HCT116 (cell line): ENCODE data around the gene TMEM164. TPM values are rescaled to one million over a fixed set of nuclear protein-coding genes. Genes with fewer than 3 reads are reported as not detected.

Experiments used
- ATAC-seq: fragments of 200-7000 bp; cut with Tn5 transposase; 2 replicates; pipeline ENCODE4 v1.9.1; 2020; ENCODE audit warnings: mild to moderate bottlenecking, moderate library complexity
- BruUV-seq: library from RNA; stranded (reverse); fragments of 400-500 nt; replicated peaks from 2 replicates; lab custom pipeline; 2021; lab: Mats Ljungman, UMichigan
- CTCF ChIA-PET: fragments of 300-600 bp; sonication (Branson Sonifier 250); formaldehyde crosslinking; loops from one replicate; lab custom pipeline; 2021; ENCODE audit warnings: antibody characterized with exemption; lab: Charles Lee
- POLR2A ChIA-PET: fragments of 300-600, 350-600 bp; sonication (Branson Sonifier 250); formaldehyde crosslinking; loops from one replicate; lab custom pipeline; 2021; ENCODE audit warnings: antibody characterized with exemption; lab: Charles Lee
- RAD21 ChIA-PET, 2 experiments: fragments of 300-600 bp; sonication (Branson Sonifier 250); formaldehyde crosslinking; loops; one replicate each; lab custom pipeline; 2023; ENCODE audit warnings: low total read pairs in 2 of 2; ENCODE audit not compliant: uncharacterized antibody in 2 of 2, unreplicated experiment in 2 of 2, low non-redundant PET in 1 of 2; lab: Charles Lee
- DNase-seq: peaks from one replicate; pipeline ENCODE4 v3.0.0-alpha.2; 2010; ENCODE audit warnings: low read depth, low spot score
- H2AFZ ChIP-seq: fragments of 200-600 bp; shearing (Covaris generic), sonication (generic); 2 replicates; pipeline ENCODE4 v1.6.1; 2017; ENCODE audit warnings: low read depth, mixed run types, mixed read lengths, antibody characterized with exemption, low read length; ENCODE audit not compliant: poor library complexity, severe bottlenecking
- H3K27ac ChIP-seq: 2 replicates; pipeline ENCODE4 v1.5.1; 2012; ENCODE audit warnings: low read depth, low read length
- H3K27me3 ChIP-seq: fragments of 200-600 bp; sonication (generic); 2 replicates; pipeline ENCODE4 v1.6.1; 2016; ENCODE audit warnings: mixed run types, low read length, mixed read lengths; ENCODE audit not compliant: insufficient read depth
- H3K36me3 ChIP-seq, 2 experiments: fragments of 200-500 bp in 1 of 2; fragments of 200-600 bp in 1 of 2; sonication (Bioruptor generic) in 1 of 2; sonication (generic) in 1 of 2; 2 replicates each; pipeline versions ENCODE4 v1.5.1 to v1.6.1; 2014 to 2016; ENCODE audit warnings: low read length in 2 of 2, inconsistent platforms in 1 of 2, mixed read lengths in 1 of 2, mixed run types in 1 of 2; ENCODE audit not compliant: insufficient read depth in 2 of 2, control insufficient read depth in 1 of 2
- H3K4me1 ChIP-seq, 2 experiments: fragments of 200-600 bp in 1 of 2; sonication (generic) in 1 of 2; 2 replicates each; pipeline versions ENCODE4 v1.5.1 to v1.6.1; 2012 to 2017; ENCODE audit warnings: low read length in 2 of 2, inconsistent platforms in 1 of 2, mild to moderate bottlenecking in 1 of 2, mixed read lengths in 1 of 2, mixed run types in 1 of 2, moderate library complexity in 1 of 2; ENCODE audit not compliant: insufficient read depth in 2 of 2, control insufficient read depth in 1 of 2
- H3K4me2 ChIP-seq: fragments of 200-600 bp; sonication (generic); 2 replicates; pipeline ENCODE4 v1.6.1; 2017; ENCODE audit warnings: mixed run types, low read length, mixed read lengths
- H3K4me3 ChIP-seq, 2 experiments: fragments of 200-600 bp in 1 of 2; sonication (generic) in 1 of 2; replicated peaks in 1 of 2; 2 replicates each; pipeline ENCODE4 v1.5.1; 2011 to 2016; ENCODE audit warnings: low read length in 2 of 2, control low read depth in 1 of 2, low read depth in 1 of 2, mild to moderate bottlenecking in 1 of 2, mixed read lengths in 1 of 2, mixed run types in 1 of 2
- H3K79me2 ChIP-seq: fragments of 200-600 bp; sonication (generic); 2 replicates; pipeline ENCODE4 v1.6.1; 2017; ENCODE audit warnings: mild to moderate bottlenecking, mixed run types, low read length, moderate library complexity, mixed read lengths; ENCODE audit not compliant: insufficient read depth
- H3K9ac ChIP-seq: fragments of 200-600 bp; sonication (generic); 2 replicates; pipeline ENCODE4 v1.6.1; 2016; ENCODE audit warnings: low read length, mixed read lengths
- H3K9me2 ChIP-seq: fragments of 200-600 bp; sonication (generic), shearing (Covaris generic); 2 replicates; pipeline ENCODE4 v1.6.1; 2017; ENCODE audit warnings: mixed run types, mild to moderate bottlenecking, moderate library complexity; ENCODE audit not compliant: insufficient read depth
- H3K9me3 ChIP-seq, 2 experiments: fragments of 200-500 bp in 1 of 2; fragments of 200-600 bp in 1 of 2; sonication (Bioruptor generic) in 1 of 2; sonication (generic) in 1 of 2; 2 replicates each; pipeline ENCODE4 v1.6.1; 2014 to 2017; ENCODE audit warnings: low read length in 2 of 2, mixed read lengths in 2 of 2, inconsistent platforms in 1 of 2, low read depth in 1 of 2, mild to moderate bottlenecking in 1 of 2, mixed run types in 1 of 2, moderate library complexity in 1 of 2; ENCODE audit not compliant: control insufficient read depth in 1 of 2, insufficient read depth in 1 of 2
- H4K20me1 ChIP-seq: fragments of 200-600 bp; sonication (generic), shearing (Covaris generic); 2 replicates; pipeline ENCODE4 v1.6.1; 2017; ENCODE audit warnings: mixed run types, mild to moderate bottlenecking, moderate library complexity; ENCODE audit not compliant: insufficient read depth
- CEBPB ChIP-seq: IDR thresholded peaks from 2 replicates; pipeline ENCODE4 v1.6.1; 2012; ENCODE audit warnings: low read depth
- CTCF ChIP-seq, 3 experiments: fragments of 200-600 bp in 1 of 3; sonication (generic) in 1 of 3; IDR thresholded peaks in 2 of 3; conservative IDR thresholded peaks in 1 of 3; 2 replicates each; pipeline ENCODE4 v1.5.1; 2012 to 2017; ENCODE audit warnings: low read depth in 2 of 3, low read length in 2 of 3, antibody characterized with exemption in 1 of 3, borderline replicate concordance in 1 of 3, control low read depth in 1 of 3, mild to moderate bottlenecking in 1 of 3, mixed read lengths in 1 of 3, mixed run types in 1 of 3, moderate library complexity in 1 of 3; ENCODE audit not compliant: insufficient read depth in 1 of 3
- JUND ChIP-seq: IDR thresholded peaks from 2 replicates; pipeline ENCODE4 v1.6.1; 2012
- POLR2AphosphoS5 ChIP-seq: IDR thresholded peaks from 2 replicates; pipeline ENCODE4 v1.6.1; 2011; ENCODE audit warnings: mild to moderate bottlenecking, low read depth, low read length, moderate library complexity
- RAD21 ChIP-seq: IDR thresholded peaks from 2 replicates; pipeline ENCODE4 v1.6.1; 2012; ENCODE audit warnings: low read depth, mild to moderate bottlenecking
- REST ChIP-seq: IDR thresholded peaks from 2 replicates; pipeline ENCODE4 v1.6.1; 2012; ENCODE audit warnings: low read depth
- SRF ChIP-seq: IDR thresholded peaks from 2 replicates; pipeline ENCODE4 v1.6.1; 2012; ENCODE audit warnings: low read depth
- intact Hi-C: fragments of 100-400 bp; cut with micrococcal nuclease; formaldehyde crosslinking; loops from 2 replicates; pipeline ENCODE4 v1.10.0; 2022
- total RNA-seq: library from RNA; stranded (reverse); gene quantifications from one replicate; pipeline ENCODE4 v1.2.1, GENCODE V29; 2021; ENCODE audit not compliant: unreplicated experiment

TMEM164 gene
- total RNA-seq, 1 experiment from 2014 or later, result 18.7 TPM

GRCh38 chrX:110156167-110156754 lies 153.3 kb downstream of the TMEM164 start:
- Histone ChIP-seq H3K9me3 (no peaks in the 10 kb centered on the region), H3K27me3 (no peaks in the 10 kb centered on the region), H3K4me1 (peaks cover 0 to 4% of the 10 kb centered on the region in 2 experiments; a peak in 1 of 4 replicates), H3K9ac (no peak overlapping the region), H2AFZ (no peak overlapping the region), H3K79me2 (no peaks in the 10 kb centered on the region), H3K9me2 (no peaks in the 10 kb centered on the region), H3K36me3 (no peaks in the 10 kb centered on the region), H3K4me3 (no peak overlapping the region), H3K27ac (no peak overlapping the region), H4K20me1 (no peaks in the 10 kb centered on the region), H3K4me2 (no peak overlapping the region)
- intact Hi-C loops, result no loop called here
- DNase-seq (no peak), ATAC-seq (no peak)
- TF ChIP-seq CTCF (IDR thresholded peaks at IDR 0.05 in 2 of 3, conservative IDR thresholded peaks at IDR 0.05 in 1 of 3; ENCODE audit: borderline replicate concordance in 1 of 3, insufficient read depth in 1 of 3, low read depth in 2 of 3, low read length in 2 of 3) (peak; percentile 19 to 44 (median 21); a peak in 2 of 6 replicates), POLR2AphosphoS5 (no peak), RAD21 (peak; percentile 41; the same call in 1 of the 2 replicates), SRF (no peak), REST (no peak), JUND (no peak), CEBPB (no peak)
- ChIA-PET POLR2A (no interaction called here), CTCF (interaction anchor here (0.7 to 1.8 kb wide), 2 partner anchors 10 to 290 kb away, joined by 3 read pairs; no protein-coding TSS in a partner anchor), RAD21 (no interaction called here)
- BruUV-seq, result no TSS peak
